ENCODE measurements around the gene STX1B.

DNA sequence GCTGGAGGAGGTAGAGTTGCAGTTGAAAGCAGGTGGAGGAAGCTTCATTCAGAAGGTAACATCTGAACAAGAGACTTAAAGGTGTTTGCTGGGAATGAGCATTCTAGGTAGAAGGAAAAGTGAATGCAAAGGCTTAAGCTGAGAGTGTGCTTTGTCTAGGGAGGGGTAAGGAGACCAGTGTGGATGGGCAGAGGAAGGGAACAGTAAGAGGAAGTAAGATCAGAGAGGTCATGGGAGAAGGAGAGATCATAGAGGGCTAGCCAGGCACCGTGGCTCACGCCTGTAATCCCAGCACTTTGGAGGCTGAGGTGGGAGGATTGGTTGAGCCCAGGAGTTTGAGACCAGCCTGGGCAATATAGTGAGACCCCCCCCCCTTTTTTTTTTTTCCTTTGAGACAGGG, 26.3 kb upstream of the STX1B start:
- TF ChIP-seq, protein P1, sequence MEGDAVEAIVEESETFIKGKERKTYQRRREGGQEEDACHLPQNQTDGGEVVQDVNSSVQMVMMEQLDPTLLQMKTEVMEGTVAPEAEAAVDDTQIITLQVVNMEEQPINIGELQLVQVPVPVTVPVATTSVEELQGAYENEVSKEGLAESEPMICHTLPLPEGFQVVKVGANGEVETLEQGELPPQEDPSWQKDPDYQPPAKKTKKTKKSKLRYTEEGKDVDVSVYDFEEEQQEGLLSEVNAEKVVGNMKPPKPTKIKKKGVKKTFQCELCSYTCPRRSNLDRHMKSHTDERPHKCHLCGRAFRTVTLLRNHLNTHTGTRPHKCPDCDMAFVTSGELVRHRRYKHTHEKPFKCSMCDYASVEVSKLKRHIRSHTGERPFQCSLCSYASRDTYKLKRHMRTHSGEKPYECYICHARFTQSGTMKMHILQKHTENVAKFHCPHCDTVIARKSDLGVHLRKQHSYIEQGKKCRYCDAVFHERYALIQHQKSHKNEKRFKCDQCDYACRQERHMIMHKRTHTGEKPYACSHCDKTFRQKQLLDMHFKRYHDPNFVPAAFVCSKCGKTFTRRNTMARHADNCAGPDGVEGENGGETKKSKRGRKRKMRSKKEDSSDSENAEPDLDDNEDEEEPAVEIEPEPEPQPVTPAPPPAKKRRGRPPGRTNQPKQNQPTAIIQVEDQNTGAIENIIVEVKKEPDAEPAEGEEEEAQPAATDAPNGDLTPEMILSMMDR (IDR thresholded peaks at IDR 0.05; ENCODE audit: insufficient read depth, low read depth, low read length), result no peak
- TF ChIP-seq EZH2 (IDR thresholded peaks at IDR 0.05; ENCODE audit: insufficient read depth, low read length), result no peak

Data from astrocyte (in vitro differentiated cells and primary cell).